Measurements from ENCODE around the gene DNMT3A. TPM values are rescaled to one million over a fixed set of nuclear protein-coding genes. Genes with fewer than 3 reads are reported as not detected.

The DNMT3A gene
- total RNA-seq, 1 experiment from 2014 or later: 10.8 TPM

DNA sequence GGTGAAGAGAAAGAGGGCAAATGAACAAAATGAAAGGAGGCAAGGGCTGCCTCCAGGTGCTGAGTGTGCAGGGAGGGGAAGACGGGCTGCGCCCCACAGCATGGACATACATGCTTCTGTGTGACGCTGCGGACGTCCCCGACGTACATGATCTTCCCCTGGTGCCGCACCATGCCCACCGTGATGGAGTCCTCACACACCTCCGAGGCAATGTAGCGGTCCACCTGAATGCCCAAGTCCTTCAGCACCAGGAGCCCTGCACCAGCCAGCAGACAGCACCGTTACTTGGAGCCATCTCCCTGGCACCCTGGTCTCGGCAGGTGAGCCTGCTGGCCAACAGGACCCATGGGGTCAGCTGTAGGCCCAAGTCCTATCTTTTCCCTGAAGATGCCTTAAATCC, 100.3 kb downstream of the DNMT3A start:
- DNase-seq (ENCODE audit: low spot score): no peak

DNA sequence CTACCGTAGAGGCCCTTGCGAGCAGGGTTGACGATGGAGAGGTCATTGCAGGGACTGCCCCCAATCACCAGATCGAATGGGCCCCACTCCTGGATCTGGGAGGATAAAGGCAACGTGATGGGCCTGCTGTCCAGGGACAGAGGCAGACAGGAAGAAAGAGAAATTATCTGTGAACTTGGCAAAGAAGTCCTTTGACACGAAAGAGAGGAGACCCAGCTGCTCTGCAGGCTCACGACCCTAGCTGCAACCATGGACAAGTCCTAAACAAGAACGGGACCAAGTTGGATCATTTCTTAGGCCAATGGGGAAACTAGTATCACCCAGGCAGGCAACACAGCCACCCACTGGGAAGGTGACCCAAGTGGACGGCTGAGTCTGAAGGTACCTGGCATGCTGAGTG, 101.1 kb downstream of the DNMT3A start:
- no peak for DNase-seq (ENCODE audit: low spot score)

DNA sequence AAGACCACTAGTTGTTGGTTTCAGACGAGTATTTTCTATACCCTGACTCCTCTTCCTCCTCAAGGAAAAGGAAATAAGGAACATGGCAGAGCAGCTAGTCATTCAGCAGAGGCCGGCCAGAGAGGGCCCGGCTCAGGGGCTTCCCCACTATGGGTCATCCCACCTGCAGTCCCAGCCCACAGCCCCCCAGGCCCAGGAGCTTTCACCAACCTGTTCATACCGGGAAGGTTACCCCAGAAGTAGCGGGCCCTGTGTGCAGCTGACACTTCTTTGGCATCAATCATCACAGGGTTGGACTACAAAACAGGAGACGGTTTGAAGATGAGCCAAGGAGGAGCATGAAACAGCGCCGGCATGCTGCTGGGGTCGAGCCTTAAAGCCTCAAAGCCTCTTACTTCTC, 102.8 kb downstream of the DNMT3A start:
- no peak for DNase-seq (ENCODE audit: low spot score)

DNA sequence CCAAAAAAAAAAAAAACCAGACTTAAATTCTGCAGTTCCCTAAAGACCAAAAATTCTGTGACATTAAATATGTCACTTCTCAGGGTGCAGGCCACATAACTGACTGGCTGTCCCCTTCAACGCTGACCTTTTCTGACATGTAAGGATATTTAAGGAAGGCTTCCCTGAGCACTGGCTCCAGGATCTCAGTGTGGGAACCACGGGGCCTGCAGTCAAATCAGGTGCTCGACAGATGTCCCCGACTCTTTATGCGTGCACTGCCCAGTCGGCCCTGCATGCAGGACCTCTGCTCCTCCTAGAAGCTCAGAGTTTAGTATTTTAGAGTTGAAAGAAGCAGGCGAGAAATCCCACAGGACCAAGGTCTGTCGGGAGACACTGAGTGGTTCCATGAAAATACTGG, 104.0 kb downstream of the DNMT3A start:
- no peak for DNase-seq (ENCODE audit: low spot score)

DNA sequence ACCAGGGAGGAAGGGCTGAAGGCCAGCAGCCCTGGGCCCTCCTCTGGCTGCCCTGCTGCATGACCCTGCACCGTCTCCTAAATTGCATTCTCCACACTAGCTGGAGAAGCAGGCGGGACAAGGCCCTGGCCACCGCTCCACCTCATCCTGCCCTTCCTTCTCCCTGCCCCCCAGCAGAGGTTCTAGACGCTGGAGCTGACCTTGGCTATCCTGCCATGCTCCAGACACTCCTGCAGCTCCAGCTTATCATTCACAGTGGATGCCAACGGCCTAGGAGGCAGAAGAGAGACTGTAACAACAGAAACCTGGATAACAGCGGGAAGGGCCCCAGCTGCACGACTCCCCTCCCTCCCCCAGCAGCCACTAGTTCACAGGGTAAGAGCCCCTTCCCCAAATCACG, 105.0 kb downstream of the DNMT3A start:
- DNase-seq (ENCODE audit: low spot score): no peak

DNA sequence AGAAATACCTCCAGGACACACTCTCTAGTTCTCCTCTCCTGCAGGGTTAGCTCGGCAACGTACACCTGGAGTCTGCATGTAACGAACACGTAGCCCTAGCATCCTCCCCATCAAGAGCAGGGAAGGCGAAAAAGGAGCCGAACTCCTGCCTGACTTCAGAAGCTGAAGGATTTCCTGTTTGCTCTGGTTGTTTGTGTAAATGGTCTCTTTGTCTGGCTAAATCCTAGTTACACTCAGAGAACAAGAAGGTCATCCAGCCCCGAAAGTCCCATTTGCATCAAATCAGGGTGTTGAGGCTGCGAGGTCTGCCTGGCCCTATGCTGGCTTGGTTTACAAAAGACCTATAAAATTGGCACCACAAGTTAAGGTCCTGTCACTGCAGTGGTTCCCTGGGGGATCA, 107.0 kb downstream of the DNMT3A start:
- no peak for DNase-seq (ENCODE audit: low spot score)

DNA sequence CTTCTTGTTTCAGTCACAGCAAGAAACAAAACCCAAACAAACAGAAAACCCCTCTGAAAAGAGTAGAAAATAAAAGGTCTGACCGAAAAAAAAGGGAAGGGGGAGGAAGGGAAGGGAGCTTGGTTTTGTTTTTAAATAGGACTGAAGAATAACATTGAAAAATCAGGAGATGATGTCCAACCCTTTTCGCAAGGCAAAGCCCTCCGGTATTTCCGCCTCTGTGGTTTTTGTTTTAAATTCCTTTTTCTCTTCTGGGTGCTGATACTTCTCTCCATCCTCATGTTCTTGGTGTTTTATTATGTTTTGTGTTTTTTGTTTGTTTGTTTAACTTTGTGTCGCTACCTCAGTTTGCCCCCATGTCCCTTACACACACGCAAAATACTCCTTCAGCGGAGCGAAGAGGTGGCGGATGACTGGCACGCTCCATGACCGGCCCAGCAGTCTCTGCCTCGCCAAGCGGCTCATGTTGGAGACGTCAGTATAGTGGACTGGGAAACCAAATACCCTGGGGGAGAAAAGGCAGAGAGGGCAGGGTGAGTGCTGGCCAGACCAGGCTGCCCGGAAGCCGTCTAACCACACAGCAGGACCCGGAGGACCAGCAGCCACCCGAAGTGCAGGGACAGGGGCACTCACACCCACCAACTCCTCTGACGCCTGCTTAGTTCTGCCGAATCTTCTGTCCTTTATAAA, 107.7 kb downstream of the DNMT3A start:
- DNase-seq (ENCODE audit: low spot score): no peak

DNA sequence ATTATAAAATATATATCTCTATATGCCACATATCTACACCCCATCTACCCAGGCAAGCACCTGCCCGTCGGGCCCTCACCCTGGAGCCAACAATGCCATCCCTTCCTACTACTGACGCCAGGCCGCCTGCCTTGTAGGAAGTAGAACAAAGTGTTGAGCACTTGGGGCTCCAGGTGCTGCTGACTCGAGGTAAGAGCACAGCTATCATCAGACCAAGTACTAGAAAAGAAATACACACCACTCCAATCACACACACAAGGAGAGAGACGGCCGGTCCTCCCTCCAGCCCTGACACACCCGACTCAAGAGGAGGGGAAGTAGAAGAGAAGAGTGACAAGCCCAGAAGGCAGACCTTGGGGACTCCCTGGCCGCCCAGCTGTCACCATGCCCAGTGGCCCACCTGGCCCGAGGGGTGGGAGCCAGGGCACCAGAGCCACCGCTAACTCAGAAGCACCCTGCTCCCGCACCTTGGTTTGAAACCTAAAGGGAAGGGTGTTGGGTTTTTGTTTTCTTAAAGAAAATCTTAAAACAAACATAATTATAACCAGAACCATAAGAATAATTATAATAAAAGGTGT, 109.4 kb downstream of the DNMT3A start:
- no peak for DNase-seq (ENCODE audit: low spot score)

DNA sequence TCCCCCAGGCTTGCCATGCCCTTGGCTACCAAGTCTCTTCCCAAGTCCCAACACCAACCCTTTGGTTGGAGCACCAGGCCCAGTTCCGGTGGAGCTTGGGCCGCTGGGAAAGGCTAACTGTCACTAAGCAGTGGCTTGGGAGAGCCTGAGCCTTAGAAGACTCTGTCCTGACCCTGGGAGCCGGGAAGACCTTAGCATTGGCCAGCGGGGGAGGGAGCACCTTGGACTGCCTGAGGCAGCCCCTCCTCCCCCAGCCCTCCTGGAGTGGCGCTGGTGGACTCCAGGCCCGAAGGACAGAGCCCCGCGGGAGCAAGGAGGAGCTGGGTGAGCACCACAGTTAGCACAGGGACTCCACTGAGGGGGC, 110.8 kb downstream of the DNMT3A start:
- DNase-seq (ENCODE audit: low spot score): no peak

DNA sequence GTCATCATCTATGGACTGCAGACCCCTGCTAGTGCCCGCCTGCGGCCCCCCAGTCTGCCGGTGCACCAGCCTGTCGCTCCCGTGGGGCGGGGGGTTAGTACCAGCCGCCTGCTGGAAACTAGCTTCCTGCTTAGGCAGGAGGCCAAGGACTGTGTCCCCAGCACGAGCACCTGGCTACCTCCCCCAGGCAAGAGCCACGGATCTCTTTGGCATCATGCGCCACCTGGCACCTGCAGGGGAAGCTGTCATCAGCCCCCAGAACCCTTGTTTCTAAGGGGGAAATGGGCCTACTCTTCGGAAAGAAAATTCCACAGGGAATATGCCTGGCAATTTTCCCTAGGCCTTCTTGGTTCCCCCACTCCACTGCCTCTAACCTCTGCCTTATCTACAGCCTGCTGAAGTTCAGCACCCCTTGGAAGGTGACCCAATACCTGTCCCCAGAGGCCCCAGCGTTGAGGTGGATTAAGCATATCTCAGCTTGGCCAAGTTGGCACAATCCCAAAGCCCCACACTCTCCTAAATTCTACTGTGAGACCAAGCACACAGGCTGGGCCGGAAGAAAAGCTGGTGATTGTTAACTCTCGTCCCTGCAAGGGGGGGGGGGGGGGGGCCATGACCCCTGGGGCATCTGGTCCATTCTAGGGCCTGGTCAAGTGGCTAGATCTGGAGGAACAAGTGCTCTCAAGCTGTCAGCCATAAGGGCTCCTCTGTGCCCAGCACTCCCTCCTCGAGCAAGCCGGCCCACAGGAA, 111.4 kb downstream of the DNMT3A start:
- DNase-seq (ENCODE audit: low spot score): no peak

DNA sequence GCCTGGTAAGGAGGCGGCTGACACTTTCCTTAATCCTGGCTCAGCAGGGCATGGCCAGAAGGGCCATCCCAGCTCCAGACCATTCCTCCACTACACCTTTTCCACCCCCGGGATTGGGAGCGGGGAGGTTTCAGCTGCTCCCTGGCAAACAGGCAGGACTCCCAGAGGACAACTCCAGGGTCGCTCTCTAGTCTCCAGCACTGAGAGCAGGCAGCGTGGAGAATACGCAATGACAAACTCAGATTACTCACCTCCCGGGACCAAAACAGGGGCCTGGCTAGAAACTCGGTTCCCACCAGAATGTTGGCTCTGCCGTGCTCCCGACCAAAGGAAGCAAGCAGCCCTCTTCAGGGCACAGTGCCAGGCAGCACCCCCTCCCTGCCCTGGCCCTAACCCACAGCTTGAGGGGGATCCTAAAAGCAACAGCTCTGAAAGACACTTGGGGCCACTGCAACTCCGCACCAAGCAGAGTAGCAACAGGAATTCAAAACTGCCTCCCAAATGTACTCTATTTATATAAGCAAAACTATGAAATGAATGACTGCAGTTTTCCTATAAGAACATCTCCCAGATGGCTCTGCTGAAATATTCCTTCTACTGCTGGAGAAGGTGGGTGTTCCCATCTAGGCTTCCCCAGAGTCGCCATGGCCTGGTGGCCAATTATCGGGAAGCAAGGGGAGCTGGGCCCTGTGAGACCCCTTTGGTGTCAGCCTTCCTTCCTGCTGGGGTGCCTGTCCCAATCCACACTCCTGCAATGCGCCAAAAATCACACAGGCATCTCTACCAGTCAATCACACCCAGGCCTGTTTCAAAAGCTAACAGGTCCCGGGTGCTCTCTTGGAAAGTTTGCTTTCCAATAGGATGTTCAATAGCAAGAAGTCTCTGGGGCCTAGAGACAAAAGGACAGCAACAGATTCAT, 112.2 kb downstream of the DNMT3A start:
- no peak for DNase-seq (ENCODE audit: low spot score)

DNA sequence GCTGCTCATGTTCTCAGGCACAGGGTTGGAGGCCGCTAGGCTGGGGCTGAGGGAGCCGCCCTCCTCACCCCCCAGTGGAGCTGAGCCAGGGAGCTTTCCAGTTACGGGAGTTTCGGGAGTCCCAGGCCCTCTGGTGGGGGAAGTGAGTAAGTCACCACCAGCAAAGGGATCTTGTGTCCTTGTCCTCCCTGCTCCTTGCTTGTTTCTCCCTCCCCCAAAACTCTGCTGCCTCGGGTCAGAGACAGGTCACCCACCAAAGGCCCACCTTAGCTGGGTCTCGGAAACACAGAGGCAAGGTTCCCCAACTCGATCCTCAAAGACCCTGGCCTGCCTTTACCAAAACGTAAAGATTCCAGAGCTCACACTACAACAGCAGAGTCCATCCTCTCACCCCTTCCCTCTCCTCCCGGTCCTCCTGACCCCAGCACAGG, 112.9 kb downstream of the DNMT3A start:
- DNase-seq (ENCODE audit: low spot score): peak; percentile 67

DNA sequence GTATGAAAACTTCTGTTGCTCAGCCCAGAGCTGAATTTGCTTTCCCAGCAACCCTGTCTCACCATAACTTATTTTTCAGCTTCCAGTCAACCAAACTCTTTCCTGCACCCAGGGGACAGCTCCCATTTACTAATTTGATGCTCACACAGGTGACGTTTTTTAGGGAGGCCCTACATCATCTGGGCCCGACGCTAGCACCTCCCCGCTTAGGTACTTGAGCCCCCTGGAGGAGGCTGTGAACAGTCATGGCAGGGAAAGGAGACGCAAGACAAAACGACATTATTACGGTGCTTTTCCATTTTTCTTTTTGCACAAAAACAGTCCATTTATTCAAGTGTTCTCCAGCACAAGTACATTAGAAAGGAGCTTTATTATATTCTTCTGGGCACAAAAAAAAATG, 114.1 kb downstream of the DNMT3A start:
- no peak for DNase-seq (ENCODE audit: low spot score)

DNA sequence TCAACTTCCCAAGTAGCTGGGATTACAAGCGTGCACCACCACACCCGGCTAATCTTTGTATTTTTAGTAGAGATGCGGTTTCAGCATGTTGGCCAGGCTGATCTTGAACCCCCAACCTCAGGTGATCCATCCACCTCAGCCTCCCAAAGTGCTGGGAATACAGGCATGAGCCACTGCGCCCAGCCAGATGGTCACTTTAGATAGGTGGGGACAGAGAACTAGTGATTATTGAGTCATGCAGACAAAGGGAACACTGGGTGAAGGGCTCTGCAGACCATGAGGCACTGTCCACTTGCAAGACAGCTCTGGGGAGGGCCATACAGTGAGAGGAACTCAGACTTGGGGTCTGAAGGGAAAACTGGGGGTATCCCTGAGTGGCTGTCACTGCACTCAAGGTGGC, 114.9 kb downstream of the DNMT3A start:
- DNase-seq (ENCODE audit: low spot score): no peak

DNA sequence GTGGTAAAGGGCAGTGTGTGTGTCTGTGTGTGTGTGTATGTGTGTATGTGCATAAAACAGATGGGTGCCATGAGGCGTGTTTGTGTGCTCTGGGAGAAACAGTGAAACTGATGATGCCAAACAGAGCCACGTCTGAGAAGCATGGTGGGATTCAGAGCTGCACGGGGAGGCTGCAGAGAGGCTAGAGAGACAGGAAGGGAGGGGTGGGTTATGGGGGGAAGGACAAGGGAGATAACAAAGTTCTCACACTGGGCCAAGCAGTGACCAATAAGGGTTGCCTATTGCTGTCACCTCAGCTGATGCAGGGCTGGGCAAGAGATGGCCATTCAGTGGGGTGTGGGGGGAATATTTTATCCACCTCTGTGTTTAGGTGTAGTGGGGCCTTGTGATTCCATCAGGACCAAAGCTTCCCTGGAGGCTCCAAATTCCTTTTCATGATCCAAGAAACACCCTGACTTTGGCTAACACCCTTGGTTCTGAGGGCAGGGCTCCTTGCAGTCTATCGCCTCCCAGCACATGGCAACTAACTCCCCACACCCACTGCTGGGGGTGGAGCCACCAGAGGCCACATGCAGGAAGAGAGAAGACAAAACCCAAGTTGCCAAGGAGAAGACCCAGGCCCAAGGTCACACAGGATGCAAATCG, 119.1 kb downstream of the DNMT3A start:
- no peak for DNase-seq (ENCODE audit: low spot score)

DNA sequence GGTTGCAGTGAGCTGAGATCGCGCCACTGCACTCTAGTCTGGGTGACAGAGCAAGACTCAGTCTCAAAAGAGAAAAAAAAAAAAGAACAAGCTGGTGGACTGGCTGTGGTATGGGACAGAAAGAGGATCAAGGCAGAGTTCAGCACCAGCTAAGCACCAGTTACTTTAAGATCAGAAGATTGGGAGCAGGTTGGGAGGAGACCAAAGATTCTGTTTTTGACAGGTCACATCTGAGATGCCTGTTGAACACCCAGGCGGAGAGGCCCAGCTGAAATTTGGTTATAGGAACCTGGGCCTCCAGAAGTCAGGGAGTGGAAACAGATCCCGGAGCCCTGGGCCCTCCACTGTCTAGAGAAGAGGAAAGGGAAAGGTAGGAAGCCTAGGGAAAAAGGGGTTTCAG, 120.1 kb downstream of the DNMT3A start:
- DNase-seq (ENCODE audit: low spot score): no peak

DNA sequence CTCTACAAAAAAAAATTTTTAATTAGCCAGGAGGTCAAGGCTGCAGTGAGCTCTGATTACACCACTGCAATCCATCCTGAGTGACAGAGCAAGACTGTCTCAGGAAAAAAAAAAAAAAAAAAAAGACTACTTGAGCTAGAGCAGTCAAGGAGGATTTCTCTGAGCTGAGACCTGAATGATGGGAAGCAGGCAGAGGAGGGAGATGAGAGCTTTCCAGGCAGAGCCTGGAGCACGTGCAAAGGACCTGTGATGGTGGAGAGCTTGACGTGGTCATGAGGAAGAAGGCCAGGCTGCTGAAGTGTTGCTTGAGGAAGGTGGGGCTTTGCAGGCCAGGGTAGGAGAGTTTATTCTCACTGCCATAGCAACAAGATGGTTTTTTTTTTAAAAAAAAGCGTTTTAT, 121.4 kb downstream of the DNMT3A start:
- DNase-seq (ENCODE audit: low spot score): no peak

DNA sequence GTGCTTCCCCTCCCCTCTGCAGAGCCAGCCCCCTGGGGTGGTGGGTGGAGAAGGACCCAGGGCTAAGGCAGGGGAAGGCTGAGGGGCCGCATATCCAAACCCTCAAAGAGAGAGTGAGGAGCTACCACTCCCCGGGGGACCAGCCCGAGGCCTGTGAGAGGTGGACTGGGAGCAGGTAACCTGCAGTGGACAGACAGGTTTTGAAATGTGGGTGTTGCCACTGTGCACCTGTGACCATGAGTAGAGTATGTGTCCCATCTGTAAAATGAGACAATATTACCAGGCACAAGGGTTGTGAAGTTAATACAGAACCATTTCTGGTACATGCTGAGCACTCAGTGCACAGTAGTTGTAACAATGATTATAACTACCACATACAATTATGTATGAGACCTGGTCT, 122.1 kb downstream of the DNMT3A start:
- DNase-seq (ENCODE audit: low spot score): no peak

DNA sequence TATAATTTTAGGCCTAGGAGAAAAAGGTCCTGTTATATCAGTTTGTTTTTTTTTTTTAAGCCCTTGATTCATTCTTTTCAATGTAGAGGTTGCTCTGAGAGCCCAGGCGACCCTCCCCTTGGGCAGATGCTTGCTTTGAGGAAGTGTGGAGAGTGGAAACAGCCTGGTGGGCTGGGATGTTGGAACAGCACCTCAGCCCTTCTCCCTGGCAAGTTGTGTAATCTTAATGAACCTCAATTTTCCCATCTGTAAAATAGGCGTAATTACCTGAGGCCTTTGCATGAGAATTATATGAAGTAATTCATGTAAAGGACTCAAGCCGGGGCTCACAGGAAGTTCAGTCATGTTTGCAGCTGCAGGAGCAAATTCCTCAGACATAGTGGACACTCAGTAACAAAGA, 123.6 kb downstream of the DNMT3A start:
- DNase-seq (ENCODE audit: low spot score): no peak

DNA sequence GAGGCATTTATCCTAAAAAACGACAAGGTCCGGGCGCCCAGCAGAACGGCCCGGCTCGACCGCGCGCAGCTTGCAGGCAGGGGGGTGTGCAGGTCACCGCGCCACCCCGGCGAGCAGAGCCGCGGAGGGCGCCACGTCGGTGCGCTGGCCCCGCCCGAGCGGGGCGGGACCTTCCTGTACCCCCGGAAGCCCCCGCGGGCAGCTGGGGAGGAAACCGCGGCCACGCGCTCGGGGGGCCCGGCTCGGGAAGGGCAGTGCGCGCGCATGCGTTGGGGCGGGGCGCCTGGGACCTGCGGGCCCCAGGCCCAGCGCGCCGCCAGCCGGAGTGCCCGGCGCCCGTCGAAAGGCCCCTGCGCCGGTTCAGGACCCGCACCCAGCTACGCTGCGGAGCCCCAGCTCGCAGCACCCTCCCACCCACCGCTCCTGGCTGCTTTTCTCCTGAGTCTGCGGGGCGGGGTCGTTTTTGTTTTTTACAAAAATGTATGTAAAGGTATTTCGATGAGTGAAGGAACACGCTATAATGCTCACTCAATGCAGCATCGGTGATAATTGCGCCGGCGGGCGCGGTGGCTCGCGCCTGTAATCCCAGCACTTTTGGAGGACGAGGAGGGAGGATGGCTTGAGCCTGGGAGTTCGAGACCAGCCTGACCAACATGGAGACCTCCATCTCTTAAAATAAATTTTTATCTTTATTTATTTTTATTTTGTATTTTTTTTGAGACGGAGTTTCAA, 125.6 kb downstream of the DNMT3A start:
- DNase-seq (ENCODE audit: low spot score): no peak

DNA sequence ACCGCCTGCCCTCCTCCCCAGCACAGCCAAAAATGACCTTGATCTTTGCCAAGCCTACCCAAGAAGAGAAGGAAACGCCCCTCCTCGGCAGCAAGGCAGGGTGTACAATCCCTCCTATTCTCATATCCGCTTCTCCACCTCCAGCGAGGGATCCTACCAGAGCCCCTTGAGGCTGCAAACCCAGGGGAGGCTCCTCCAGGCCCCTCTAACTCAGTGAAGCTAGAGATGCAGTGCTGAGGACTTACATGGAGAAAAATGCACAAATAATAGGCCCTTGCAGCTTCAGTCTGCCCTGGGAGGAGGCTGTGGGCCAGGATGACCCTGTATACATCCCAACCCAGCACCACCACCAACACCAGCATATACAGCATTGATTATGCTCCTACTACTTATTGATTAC, 126.5 kb downstream of the DNMT3A start:
- no peak for DNase-seq (ENCODE audit: low spot score)

Measured in HT-29 (cell line).